GM21717 (cell line): ENCODE data around the gene CCDC27.
A peak's percentile ranks its signal among the peaks of the same experiment; 100 is the strongest.
"Not testable (repeated sequence)": the region's sequence is repeated elsewhere in the genome, so short reads cannot be mapped to it uniquely, and the experiment has no call there.

Experiments used
- ATAC-seq: cut with Tn5 transposase; IDR thresholded peaks from one replicate; pipeline ENCODE4 v1.9.1; 2021; ENCODE audit warnings: mild to moderate bottlenecking, moderate library complexity; ENCODE audit not compliant: unreplicated experiment

CCDC27 gene

GRCh38 chr1:3788756-3789420, 36.6 kb downstream of the CCDC27 start:
- ATAC-seq, result no peak

GRCh38 chr1:3789421-3790300, 37.4 kb downstream of the CCDC27 start:
- ATAC-seq, result no peak

- no peak for ATAC-seq
Measured at GRCh38 chr1:3790500-3790923, 38.3 kb downstream of the CCDC27 start.

GRCh38 chr1:3790952-3791351, 38.7 kb downstream of the CCDC27 start:
- no peak for ATAC-seq

- peak; percentile 2 for ATAC-seq
Measured at GRCh38 chr1:3795453-3796214, 43.4 kb downstream of the CCDC27 start.

GRCh38 chr1:3796215-3797061, 44.2 kb downstream of the CCDC27 start, which contains the start of gene LRRC47:
Gene LRRC47 (minus strand): TSS chr1:3796498. CDS start chr1:3796476, 22 bp downstream.
- ATAC-seq, result peak; percentile 94

- no peak for ATAC-seq
Measured at GRCh38 chr1:3799976-3800685, 47.9 kb downstream of the CCDC27 start.

- not testable (repeated sequence) for ATAC-seq
Measured at GRCh38 chr1:3800795-3801194, 48.5 kb downstream of the CCDC27 start.

- no peak for ATAC-seq
Measured at GRCh38 chr1:3803905-3804626, 51.8 kb downstream of the CCDC27 start.

GRCh38 chr1:3804627-3804944, 52.3 kb downstream of the CCDC27 start:
- ATAC-seq, result not testable (repeated sequence)

GRCh38 chr1:3805038-3805437, 52.8 kb downstream of the CCDC27 start:
- no peak for ATAC-seq

- ATAC-seq, result no peak
Measured at GRCh38 chr1:3807769-3808168, 55.5 kb downstream of the CCDC27 start.

GRCh38 chr1:3809680-3810079, 57.4 kb downstream of the CCDC27 start:
- no peak for ATAC-seq

GRCh38 chr1:3810149-3810761, 58.0 kb downstream of the CCDC27 start:
- ATAC-seq, result not testable (repeated sequence)

- ATAC-seq, result no peak
Measured at GRCh38 chr1:3811595-3811911, 59.3 kb downstream of the CCDC27 start.

- no peak for ATAC-seq
Measured at GRCh38 chr1:3814065-3814464, 61.8 kb downstream of the CCDC27 start.

- no peak for ATAC-seq
Measured at GRCh38 chr1:3814771-3815561, 62.7 kb downstream of the CCDC27 start.
